ENCODE measurements around the gene MBD3L4. TPM values are rescaled to one million over a fixed set of nuclear protein-coding genes. Genes with fewer than 3 reads are reported as not detected.
"Not testable (repeated sequence)": the region's sequence is repeated elsewhere in the genome, so short reads cannot be mapped to it uniquely, and the experiment has no call there.

Gene MBD3L4
- total RNA-seq (2012; rRNA removed) = not detected in 2 replicates

DNA sequence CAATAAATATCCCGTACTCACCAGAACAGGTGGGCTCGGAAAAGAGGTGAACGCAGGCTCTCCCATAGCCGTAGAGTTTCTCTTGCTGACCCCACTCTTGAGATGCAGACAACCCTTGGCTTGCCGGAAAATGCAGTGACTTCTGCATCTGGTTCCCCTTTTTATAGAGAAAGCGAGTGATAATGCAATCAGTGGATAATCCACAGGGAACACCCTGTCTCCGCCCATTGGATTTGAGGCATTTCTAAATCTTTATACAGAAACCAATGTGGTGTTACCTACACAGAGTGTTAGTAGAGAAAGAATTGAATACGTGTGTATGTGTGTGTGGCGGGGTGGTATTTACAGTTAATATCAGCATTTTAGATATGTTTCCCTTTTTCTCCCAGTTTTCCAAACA, at the start of gene MBD3L4:
TSS of gene MBD3L4 (minus strand) at position 101 of the 400 bp plus-strand sequence. CDS start at position 66, 35 bp downstream.
- H3K36me3 ChIP-seq (ENCODE audit: insufficient read depth, low read length) = not testable (repeated sequence)

GRCh38 chr19:7088999-7089398, 49.0 kb upstream of the MBD3L4 start:
- H3K27me3 ChIP-seq (ENCODE audit: control insufficient read depth, insufficient read depth, low read length) = no peaks in the 10 kb centered on the region
- peaks cover 23% of the 10 kb centered on the region for H3K36me3 ChIP-seq (ENCODE audit: insufficient read depth, low read length)
- H3K4me3 ChIP-seq (ENCODE audit: low read length) = no peak overlapping the region
- H3K4me1 ChIP-seq (ENCODE audit: control insufficient read depth, insufficient read depth, low read length) = no peaks in the 10 kb centered on the region
- peaks cover 37% of the 10 kb centered on the region for H3K9me3 ChIP-seq (replicated peaks; ENCODE audit: low read length)
- H3K9ac ChIP-seq (ENCODE audit: low read depth, low read length) = no peak overlapping the region
- H3K4me2 ChIP-seq (ENCODE audit: low read length) = no peak overlapping the region

More for the DNA sequence above, at the start of gene MBD3L4:
- H3K27me3 ChIP-seq (ENCODE audit: control insufficient read depth, insufficient read depth, low read length); H3K4me3 ChIP-seq (ENCODE audit: low read length); H3K9me3 ChIP-seq (replicated peaks; ENCODE audit: low read length); H3K4me1 ChIP-seq (ENCODE audit: control insufficient read depth, insufficient read depth, low read length); H3K4me2 ChIP-seq (ENCODE audit: low read length); H3K9ac ChIP-seq (ENCODE audit: low read depth, low read length): not testable (repeated sequence)

GRCh38 chr19:7083076-7083956, 43.3 kb upstream of the MBD3L4 start:
- Histone ChIP-seq H3K4me3 (ENCODE audit: low read length) (peak overlapping the region; percentile 17), H3K27me3 (ENCODE audit: control insufficient read depth, insufficient read depth, low read length) (no peaks in the 10 kb centered on the region), H3K9ac (ENCODE audit: low read depth, low read length) (no peak overlapping the region), H3K4me2 (ENCODE audit: low read length) (no peak overlapping the region), H3K4me1 (ENCODE audit: control insufficient read depth, insufficient read depth, low read length) (no peaks in the 10 kb centered on the region), H3K36me3 (ENCODE audit: insufficient read depth, low read length) (peaks cover 77% of the 10 kb centered on the region), H3K9me3 (replicated peaks; ENCODE audit: low read length) (peaks cover 77% of the 10 kb centered on the region)

GRCh38 chr19:7078008-7078407, 38.0 kb upstream of the MBD3L4 start:
- no peak overlapping the region for H3K4me3 ChIP-seq (ENCODE audit: low read length)
- H3K4me1 ChIP-seq (ENCODE audit: control insufficient read depth, insufficient read depth, low read length) = no peaks in the 10 kb centered on the region
- H3K36me3 ChIP-seq (ENCODE audit: insufficient read depth, low read length) = peaks cover 92% of the 10 kb centered on the region
- H3K9ac ChIP-seq (ENCODE audit: low read depth, low read length) = no peak overlapping the region
- H3K4me2 ChIP-seq (ENCODE audit: low read length) = no peak overlapping the region
- H3K27me3 ChIP-seq (ENCODE audit: control insufficient read depth, insufficient read depth, low read length) = no peaks in the 10 kb centered on the region
- peaks cover 56% of the 10 kb centered on the region for H3K9me3 ChIP-seq (replicated peaks; ENCODE audit: low read length)

DNA sequence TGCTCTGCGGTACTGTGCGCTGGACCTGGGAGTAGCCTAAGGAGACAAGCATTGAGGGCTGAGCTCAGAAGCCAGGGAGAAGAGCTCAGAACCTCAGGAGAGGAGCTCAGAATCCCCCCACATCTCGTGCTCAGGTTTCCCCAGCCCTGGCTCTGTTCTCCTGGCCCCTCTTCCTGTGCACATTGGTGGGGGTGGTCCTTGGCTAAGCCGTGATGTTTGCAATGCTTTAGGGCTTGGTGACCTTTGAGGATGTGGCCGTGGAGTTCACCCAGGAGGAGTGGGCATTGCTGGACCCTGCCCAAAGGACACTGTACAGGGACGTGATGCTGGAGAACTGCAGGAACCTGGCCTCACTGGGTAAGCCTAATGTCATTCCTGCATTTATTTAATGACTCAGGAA, 36.2 kb upstream of the MBD3L4 start:
- H3K36me3 ChIP-seq (ENCODE audit: insufficient read depth, low read length) = peaks cover 85% of the 10 kb centered on the region
- H3K9me3 ChIP-seq (replicated peaks; ENCODE audit: low read length) = peaks cover 39% of the 10 kb centered on the region
- H3K27me3 ChIP-seq (ENCODE audit: control insufficient read depth, insufficient read depth, low read length) = no peaks in the 10 kb centered on the region
- H3K9ac ChIP-seq (ENCODE audit: low read depth, low read length) = no peak overlapping the region
- no peak overlapping the region for H3K4me2 ChIP-seq (ENCODE audit: low read length)
- no peak overlapping the region for H3K4me3 ChIP-seq (ENCODE audit: low read length)
- no peaks in the 10 kb centered on the region for H3K4me1 ChIP-seq (ENCODE audit: control insufficient read depth, insufficient read depth, low read length)

DNA sequence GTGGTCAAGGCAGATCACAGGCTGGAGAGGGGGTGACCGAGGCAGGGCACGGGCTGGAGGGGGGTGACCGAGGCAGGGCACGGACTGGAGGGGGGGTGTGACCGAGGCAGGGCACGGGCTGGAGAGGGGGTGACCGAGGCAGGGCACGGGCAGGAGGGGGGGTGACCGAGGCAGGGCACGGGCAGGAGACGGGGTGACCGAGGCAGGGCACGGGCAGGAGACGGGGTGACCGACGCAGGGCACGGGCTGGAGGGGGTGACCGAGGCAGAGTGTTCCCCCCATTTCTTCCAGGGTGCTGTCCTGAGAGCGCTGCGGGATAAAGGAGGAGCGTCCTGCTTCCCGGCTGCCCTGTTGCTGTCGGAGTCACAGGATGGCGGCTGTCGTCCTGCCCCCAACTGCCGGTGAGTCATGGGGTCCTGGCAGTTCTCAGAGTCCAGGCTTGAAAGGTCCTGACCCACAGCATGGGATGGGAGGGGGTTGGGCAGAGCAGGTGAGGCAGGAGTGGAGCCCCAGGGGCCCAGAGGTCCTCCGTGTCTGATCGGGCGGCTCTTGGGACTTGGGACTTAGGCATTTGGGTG, 34.8 kb upstream of the MBD3L4 start:
- Histone ChIP-seq H3K36me3 (ENCODE audit: insufficient read depth, low read length) (peaks cover 77% of the 10 kb centered on the region), H3K9me3 (replicated peaks; ENCODE audit: low read length) (peaks cover 28% of the 10 kb centered on the region), H3K9ac (ENCODE audit: low read depth, low read length) (no peak overlapping the region), H3K4me3 (ENCODE audit: low read length) (no peak overlapping the region), H3K4me2 (ENCODE audit: low read length) (no peak overlapping the region), H3K27me3 (ENCODE audit: control insufficient read depth, insufficient read depth, low read length) (no peaks in the 10 kb centered on the region), H3K4me1 (ENCODE audit: control insufficient read depth, insufficient read depth, low read length) (peaks cover 5% of the 10 kb centered on the region)

- peaks cover 56% of the 10 kb centered on the region for H3K36me3 ChIP-seq (ENCODE audit: insufficient read depth, low read length)
- peaks cover 5% of the 10 kb centered on the region for H3K4me1 ChIP-seq (ENCODE audit: control insufficient read depth, insufficient read depth, low read length)
- no peaks in the 10 kb centered on the region for H3K27me3 ChIP-seq (ENCODE audit: control insufficient read depth, insufficient read depth, low read length)
- no peak overlapping the region for H3K9ac ChIP-seq (ENCODE audit: low read depth, low read length)
- H3K4me2 ChIP-seq (ENCODE audit: low read length) = no peak overlapping the region
- H3K4me3 ChIP-seq (ENCODE audit: low read length) = no peak overlapping the region
- peaks cover 13% of the 10 kb centered on the region for H3K9me3 ChIP-seq (replicated peaks; ENCODE audit: low read length)
These were observed 32.6 kb upstream of the MBD3L4 start for GRCh38 chr19:7072541-7072940.

DNA sequence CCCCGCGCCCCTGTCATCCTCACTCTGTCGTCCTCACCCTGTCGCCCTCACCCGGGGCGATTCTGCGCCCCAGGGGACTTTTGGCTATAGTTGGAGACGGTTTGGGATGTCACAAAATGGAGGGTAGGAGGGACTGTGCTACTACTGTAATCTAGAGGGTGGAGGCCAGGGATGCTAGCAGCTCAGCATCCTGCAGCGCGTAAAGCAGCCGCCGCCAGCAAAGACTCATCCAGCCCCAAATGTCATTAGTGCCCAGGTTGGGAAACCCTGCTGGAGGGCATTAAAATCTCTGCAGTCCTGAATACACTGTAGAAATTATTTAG, 29.9 kb upstream of the MBD3L4 start:
- Histone ChIP-seq H3K9me3 (replicated peaks; ENCODE audit: low read length) (no peaks in the 10 kb centered on the region), H3K4me1 (ENCODE audit: control insufficient read depth, insufficient read depth, low read length) (peaks cover 5% of the 10 kb centered on the region), H3K27me3 (ENCODE audit: control insufficient read depth, insufficient read depth, low read length) (no peaks in the 10 kb centered on the region), H3K9ac (ENCODE audit: low read depth, low read length) (peak overlapping the region; percentile 95), H3K4me3 (ENCODE audit: low read length) (peak overlapping the region; percentile 92), H3K4me2 (ENCODE audit: low read length) (peak overlapping the region; percentile 87), H3K36me3 (ENCODE audit: insufficient read depth, low read length) (peaks cover 31% of the 10 kb centered on the region)

GRCh38 chr19:7069042-7069903, 29.3 kb upstream of the MBD3L4 start, which contains the start of gene ZNF557:
Gene ZNF557, plus strand, starts transcription at chr19:7069703. Its CDS starts 5,372 bp downstream, at chr19:7075075.
- peaks cover 5% of the 10 kb centered on the region for H3K4me1 ChIP-seq (ENCODE audit: control insufficient read depth, insufficient read depth, low read length)
- no peaks in the 10 kb centered on the region for H3K27me3 ChIP-seq (ENCODE audit: control insufficient read depth, insufficient read depth, low read length)
- H3K4me2 ChIP-seq (ENCODE audit: low read length) = peak within 1 kb of the TSS; percentile 87
- H3K9me3 ChIP-seq (replicated peaks; ENCODE audit: low read length) = no peaks in the 10 kb centered on the region
- peaks cover 26% of the 10 kb centered on the region for H3K36me3 ChIP-seq (ENCODE audit: insufficient read depth, low read length)
- H3K9ac ChIP-seq (ENCODE audit: low read depth, low read length) = peak within 1 kb of the TSS; percentile 95
- H3K4me3 ChIP-seq (ENCODE audit: low read length) = peak within 1 kb of the TSS; percentile 92

- Histone ChIP-seq H3K4me1 (ENCODE audit: control insufficient read depth, insufficient read depth, low read length) (peaks cover 5% of the 10 kb centered on the region), H3K36me3 (ENCODE audit: insufficient read depth, low read length) (peaks cover 20% of the 10 kb centered on the region), H3K27me3 (ENCODE audit: control insufficient read depth, insufficient read depth, low read length) (no peaks in the 10 kb centered on the region), H3K9me3 (replicated peaks; ENCODE audit: low read length) (no peaks in the 10 kb centered on the region), H3K4me3 (ENCODE audit: low read length) (peak overlapping the region; percentile 59), H3K9ac (ENCODE audit: low read depth, low read length) (no peak overlapping the region), H3K4me2 (ENCODE audit: low read length) (peak overlapping the region; percentile 65)
These were observed 28.6 kb upstream of the MBD3L4 start for GRCh38 chr19:7068599-7068998.

- Histone ChIP-seq H3K9ac (ENCODE audit: low read depth, low read length) (no peak overlapping the region), H3K36me3 (ENCODE audit: insufficient read depth, low read length) (peaks cover 15% of the 10 kb centered on the region), H3K4me2 (ENCODE audit: low read length) (no peak overlapping the region)
These were observed 27.7 kb upstream of the MBD3L4 start for GRCh38 chr19:7067716-7068115.

More at GRCh38 chr19:7067716-7068115, 27.7 kb upstream of the MBD3L4 start:
- no peaks in the 10 kb centered on the region for H3K27me3 ChIP-seq (ENCODE audit: control insufficient read depth, insufficient read depth, low read length)
- H3K4me3 ChIP-seq (ENCODE audit: low read length) = no peak overlapping the region
- H3K9me3 ChIP-seq (replicated peaks; ENCODE audit: low read length) = no peaks in the 10 kb centered on the region
- peaks cover 5% of the 10 kb centered on the region for H3K4me1 ChIP-seq (ENCODE audit: control insufficient read depth, insufficient read depth, low read length)
